ENCODE data around the gene TMEM114. TPM values are rescaled to one million over a fixed set of nuclear protein-coding genes. Genes with fewer than 3 reads are reported as not detected.
A peak's percentile ranks its signal among the peaks of the same experiment; 100 is the strongest.
"Not testable (repeated sequence)": the region's sequence is repeated elsewhere in the genome, so short reads cannot be mapped to it uniquely, and the experiment has no call there.

The TMEM114 gene
- polyA plus RNA-seq, 6 donors from 2014 or later = not detected

DNA sequence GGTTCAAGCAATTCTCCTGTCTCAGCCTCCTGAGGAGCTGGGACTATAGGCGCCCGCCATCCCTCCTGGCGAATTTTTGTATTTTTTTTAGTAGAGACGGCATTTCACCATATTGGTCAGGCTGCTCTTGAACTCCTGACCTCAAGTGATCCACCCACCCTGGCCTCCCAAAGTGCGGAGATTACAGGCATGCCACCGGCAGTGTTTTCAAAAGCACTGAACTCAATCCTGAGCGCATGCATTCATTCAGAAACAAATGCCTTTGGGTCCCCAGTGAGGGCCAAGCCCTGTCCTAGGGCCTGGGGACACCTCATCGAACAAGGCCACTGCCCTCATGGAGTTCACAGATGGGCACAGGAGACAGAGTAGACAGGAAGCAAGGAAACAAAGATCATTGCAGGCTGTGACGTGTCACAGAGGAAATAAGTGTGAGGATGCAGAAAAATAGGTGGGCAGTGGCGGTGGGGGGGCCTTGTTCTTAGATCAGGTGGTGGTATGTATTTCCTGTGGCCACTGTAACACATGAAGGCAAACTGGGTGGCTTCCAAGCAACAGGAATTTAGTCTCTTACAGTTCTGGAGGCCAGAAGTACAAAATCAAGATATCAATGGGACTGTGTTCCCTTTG, 12.5 kb downstream of the TMEM114 start:
- DNase-seq (no peak), ATAC-seq (ENCODE audit: low read depth in 2 of 2) (no peak)
- no peak overlapping the region for H3K4me3 Mint-ChIP-seq
- H3K27ac Mint-ChIP-seq = no peak overlapping the region
- no peaks in the 10 kb centered on the region for H3K36me3 Mint-ChIP-seq
- peaks cover 12 to 14% (median 13%) of the 10 kb centered on the region in 3 donors for H3K4me1 Mint-ChIP-seq
- H3K9me3 Mint-ChIP-seq = peaks cover 0 to 3% (median 0%) of the 10 kb centered on the region in 7 donors
- H3K27me3 Mint-ChIP-seq = peaks cover 30 to 50% (median 50%) of the 10 kb centered on the region in 3 donors

- peaks cover 0 to 1% (median 0%) of the 10 kb centered on the region in 7 donors for H3K9me3 Mint-ChIP-seq
- no peak overlapping the region for H3K4me3 Mint-ChIP-seq
- H3K27me3 Mint-ChIP-seq = peaks cover 30 to 60% (median 57%) of the 10 kb centered on the region in 3 donors
- H3K4me1 Mint-ChIP-seq = peaks cover 0 to 4% (median 0%) of the 10 kb centered on the region in 3 donors
- peak overlapping the region in 1 of 6 donors; percentile 44 for H3K27ac Mint-ChIP-seq
- DNase-seq = no peak
- H3K36me3 Mint-ChIP-seq = no peaks in the 10 kb centered on the region
- ATAC-seq (ENCODE audit: low read depth in 2 of 2) = no peak
Observed at GRCh38 chr16:8576141-8577004, 13.9 kb downstream of the TMEM114 start.

- Mint-ChIP-seq H3K27ac (no peak overlapping the region), H3K4me3 (no peak overlapping the region), H3K27me3 (peaks cover 30 to 60% (median 57%) of the 10 kb centered on the region in 3 donors), H3K4me1 (peaks cover 0 to 4% (median 0%) of the 10 kb centered on the region in 3 donors), H3K36me3 (no peaks in the 10 kb centered on the region), H3K9me3 (peaks cover 0 to 1% (median 0%) of the 10 kb centered on the region in 7 donors)
- ATAC-seq (ENCODE audit: low read depth in 2 of 2) = no peak
- DNase-seq = no peak
Observed at GRCh38 chr16:8575399-8575798, 14.9 kb downstream of the TMEM114 start.

DNA sequence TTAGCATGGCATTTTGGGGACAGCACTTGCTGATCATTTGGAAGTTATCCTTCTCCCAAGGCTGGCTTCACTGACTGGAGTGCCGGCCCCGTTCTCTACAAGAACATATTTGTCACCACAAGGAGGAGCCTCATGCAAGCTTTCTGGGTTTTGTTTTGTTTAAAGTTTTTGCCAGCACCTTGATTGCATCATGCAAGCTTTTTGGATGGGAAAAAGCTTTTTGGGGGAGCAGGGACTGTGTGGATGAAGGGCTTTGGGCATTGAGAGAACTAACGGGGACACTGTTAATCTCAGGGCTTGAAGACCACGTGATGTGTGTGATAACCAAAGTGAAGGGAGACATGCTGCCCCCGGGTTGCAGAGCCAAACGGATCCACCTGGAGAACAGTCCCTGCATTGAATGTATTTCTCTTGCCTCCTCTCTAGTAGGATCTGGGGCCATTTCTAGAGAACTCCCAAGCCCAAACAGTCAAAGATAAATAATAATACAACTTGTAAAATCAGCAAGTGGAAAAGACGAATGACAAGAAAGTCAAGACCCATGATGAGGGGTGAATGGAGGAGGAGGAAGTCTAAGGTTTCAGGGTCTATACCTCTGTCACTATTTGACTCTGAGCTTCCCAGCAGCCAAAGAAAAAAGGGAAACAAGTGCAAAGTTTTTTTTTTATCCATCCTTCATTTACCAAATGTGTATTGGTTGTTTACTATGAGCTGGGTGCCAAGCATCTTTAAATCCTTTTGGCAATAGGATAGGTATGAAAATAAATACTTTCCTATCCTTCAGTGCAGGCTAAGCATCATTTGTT, 17.2 kb downstream of the TMEM114 start:
- peak overlapping the region in 1 of 6 donors; percentile 56 for H3K27ac Mint-ChIP-seq
- peaks cover 0 to 5% (median 2%) of the 10 kb centered on the region in 3 donors for H3K4me1 Mint-ChIP-seq
- no peak overlapping the region for H3K4me3 Mint-ChIP-seq
- no peak for DNase-seq
- H3K36me3 Mint-ChIP-seq = no peaks in the 10 kb centered on the region
- H3K9me3 Mint-ChIP-seq = peaks cover 0 to 1% (median 0%) of the 10 kb centered on the region in 7 donors
- peaks cover 30 to 66% (median 59%) of the 10 kb centered on the region in 3 donors for H3K27me3 Mint-ChIP-seq
- no peak for ATAC-seq (ENCODE audit: low read depth in 2 of 2)

DNA sequence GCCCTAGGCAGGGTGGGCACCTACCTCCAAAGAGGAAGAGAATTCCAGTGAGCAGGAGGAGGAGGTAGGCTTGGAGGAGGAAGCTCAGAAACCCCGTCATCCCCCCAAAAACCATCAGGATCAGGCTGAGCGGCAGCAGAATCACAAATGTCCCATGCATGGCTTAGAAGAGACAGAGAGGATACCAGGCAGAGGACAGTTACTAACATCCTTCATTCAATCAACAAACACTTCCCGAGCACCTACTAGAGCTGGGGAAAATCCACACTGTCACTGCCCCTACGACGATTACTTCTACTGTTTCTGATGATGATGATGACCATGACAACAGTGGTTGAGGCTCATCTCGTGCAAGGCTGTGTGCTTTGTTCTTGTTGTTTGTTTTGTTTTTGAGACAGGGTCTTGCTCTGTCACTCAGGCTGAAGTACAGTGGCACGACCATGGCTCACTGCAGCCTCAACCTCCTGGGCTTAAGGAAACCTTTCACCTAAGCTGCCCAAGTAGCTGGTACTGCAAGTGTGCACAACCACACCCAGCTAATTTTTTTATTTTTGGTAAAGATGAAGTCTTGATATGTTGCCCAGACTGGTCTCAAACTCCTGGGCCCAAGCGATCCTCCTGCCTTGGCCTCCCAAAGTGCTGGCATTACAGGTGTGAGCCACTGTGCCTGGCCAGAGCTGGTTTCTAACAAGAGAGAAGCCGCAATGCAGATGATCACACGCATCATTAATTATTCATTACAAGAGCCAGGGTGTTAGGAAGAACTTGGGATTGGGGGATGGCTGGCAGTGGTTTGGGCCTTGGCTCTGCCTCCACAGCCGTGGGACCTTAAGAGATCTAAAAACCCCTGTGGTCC, 18.0 kb downstream of the TMEM114 start:
- peaks cover 0 to 1% (median 0%) of the 10 kb centered on the region in 7 donors for H3K9me3 Mint-ChIP-seq
- ATAC-seq (ENCODE audit: low read depth in 2 of 2) (no peak), DNase-seq (no peak)
- H3K4me1 Mint-ChIP-seq = peaks cover 6 to 11% (median 8%) of the 10 kb centered on the region in 3 donors
- H3K27me3 Mint-ChIP-seq = peaks cover 31 to 58% (median 52%) of the 10 kb centered on the region in 3 donors
- no peaks in the 10 kb centered on the region for H3K36me3 Mint-ChIP-seq
- H3K4me3 Mint-ChIP-seq = no peak overlapping the region
- H3K27ac Mint-ChIP-seq = peak overlapping the region in 1 of 6 donors; percentile 86

DNA sequence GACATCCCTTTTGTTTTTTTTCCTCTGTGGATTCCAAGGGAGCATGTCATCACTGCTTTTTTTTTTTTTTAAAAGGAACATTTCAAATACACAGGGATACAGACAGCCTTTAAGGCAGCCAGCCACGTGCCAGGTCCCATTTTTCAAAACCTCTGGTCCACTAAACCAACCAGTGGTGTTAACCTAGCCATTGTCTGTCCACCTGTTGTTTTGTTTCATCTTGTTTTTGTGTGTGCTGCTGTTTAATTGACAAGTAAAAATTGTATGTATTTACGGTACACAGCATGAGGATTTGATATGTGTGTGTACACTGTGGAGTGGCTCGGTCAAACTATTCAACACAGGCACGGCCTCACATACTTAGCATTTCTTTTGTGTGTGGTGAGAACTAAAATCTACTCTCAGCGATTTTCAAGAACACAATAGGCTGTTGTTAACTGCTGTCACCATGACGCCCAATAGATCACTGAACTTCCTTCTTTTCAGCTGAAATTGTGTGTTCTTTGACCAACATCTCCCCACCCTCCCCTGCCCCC, 19.2 kb downstream of the TMEM114 start:
- Mint-ChIP-seq H3K9me3 (no peaks in the 10 kb centered on the region), H3K36me3 (no peaks in the 10 kb centered on the region), H3K4me1 (peaks cover 6 to 9% (median 7%) of the 10 kb centered on the region in 3 donors), H3K4me3 (no peak overlapping the region), H3K27ac (peak overlapping the region in 1 of 6 donors; percentile 16), H3K27me3 (peaks cover 23 to 51% (median 45%) of the 10 kb centered on the region in 3 donors)
- ATAC-seq (ENCODE audit: low read depth in 2 of 2) (peak; percentile 22 to 26), DNase-seq (no peak)

DNA sequence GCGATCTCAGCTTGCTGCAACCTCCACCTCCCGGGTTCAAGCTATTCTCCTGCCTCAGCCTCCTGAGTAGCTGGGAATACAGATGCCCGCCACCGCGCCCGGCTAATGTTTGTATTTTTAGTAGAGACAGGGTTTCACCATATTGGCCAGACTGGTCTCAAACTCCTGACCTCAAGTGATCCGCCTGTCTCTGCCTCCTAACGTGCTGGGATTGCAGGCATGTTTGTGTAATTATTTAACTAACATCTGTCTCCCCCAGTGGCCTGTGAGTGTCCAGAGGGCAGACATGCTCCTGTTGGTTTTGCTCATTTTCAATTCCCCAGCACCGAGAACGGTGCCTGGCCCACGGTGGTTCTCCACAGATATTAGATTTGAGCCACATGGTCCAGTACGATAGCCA, 19.9 kb downstream of the TMEM114 start:
- not testable (repeated sequence) for ATAC-seq (ENCODE audit: low read depth in 2 of 2); H3K27ac Mint-ChIP-seq

DNA sequence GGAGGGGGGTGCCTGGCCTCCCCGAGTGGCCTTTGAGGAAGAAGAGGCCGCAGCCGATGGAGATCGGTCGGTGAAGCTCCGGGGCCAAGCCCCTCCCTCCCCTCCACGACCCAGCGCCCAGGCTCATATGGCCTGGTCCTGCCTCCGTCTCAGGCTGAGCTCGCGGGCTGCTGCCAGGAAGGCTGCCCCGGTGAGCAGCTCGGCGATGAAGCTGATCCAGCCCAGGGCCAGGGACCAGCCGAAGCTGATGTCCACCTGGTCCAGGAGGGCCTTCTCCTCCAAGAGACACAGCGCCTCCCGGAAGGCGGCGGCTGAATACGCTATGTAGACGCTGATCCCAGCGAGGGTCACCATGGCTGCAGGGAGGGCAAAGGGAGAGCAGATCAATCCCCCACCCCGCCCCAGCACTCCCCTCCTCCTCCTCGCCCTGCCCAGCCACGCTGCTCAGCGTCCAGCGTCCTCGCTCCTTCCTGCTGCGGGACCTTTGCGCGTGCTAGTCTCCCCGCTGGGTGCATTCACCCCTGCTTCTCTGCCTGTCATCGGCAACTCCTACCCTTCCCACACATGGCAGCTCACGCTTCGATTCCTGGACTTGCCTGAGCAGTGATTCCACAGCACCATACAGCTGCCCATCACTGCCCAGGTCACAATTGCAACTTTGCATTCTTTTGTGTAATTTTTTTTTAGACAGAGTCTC, 20.5 kb downstream of the TMEM114 start:
- peaks cover 13 to 38% (median 33%) of the 10 kb centered on the region in 3 donors for H3K27me3 Mint-ChIP-seq
- ATAC-seq (ENCODE audit: low read depth in 2 of 2) (no peak), DNase-seq (no peak)
- H3K27ac Mint-ChIP-seq = no peak overlapping the region
- H3K4me1 Mint-ChIP-seq = peaks cover 6 to 9% (median 7%) of the 10 kb centered on the region in 3 donors
- no peak overlapping the region for H3K4me3 Mint-ChIP-seq
- H3K9me3 Mint-ChIP-seq = no peaks in the 10 kb centered on the region
- no peaks in the 10 kb centered on the region for H3K36me3 Mint-ChIP-seq

More for the DNA sequence above, 19.9 kb downstream of the TMEM114 start:
- not testable (repeated sequence) for H3K4me3 Mint-ChIP-seq, H3K36me3 Mint-ChIP-seq, H3K4me1 Mint-ChIP-seq, H3K9me3 Mint-ChIP-seq, DNase-seq
- H3K27me3 Mint-ChIP-seq = peaks cover 16 to 43% (median 38%) of the 10 kb centered on the region in 3 donors

DNA sequence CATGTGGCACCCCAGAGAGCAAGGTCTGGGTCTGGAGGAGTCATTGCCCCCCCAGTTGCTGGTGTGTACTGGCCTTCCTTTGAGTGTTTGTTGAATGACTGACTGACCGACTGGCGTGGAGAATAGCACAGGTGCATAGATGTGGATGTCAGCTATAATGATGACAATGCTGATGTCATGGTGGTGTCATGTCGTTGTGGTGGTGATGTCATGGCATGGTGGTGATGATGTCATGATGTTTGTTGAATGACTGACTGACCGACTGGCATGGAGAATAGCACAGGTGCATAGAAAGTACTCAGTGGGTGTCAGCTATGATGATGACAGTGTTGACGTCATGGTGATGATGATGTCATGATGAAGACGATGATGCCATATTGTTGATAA, 22.1 kb downstream of the TMEM114 start:
- no peak for DNase-seq
- Mint-ChIP-seq H3K4me3 (no peak overlapping the region), H3K36me3 (no peaks in the 10 kb centered on the region), H3K9me3 (no peaks in the 10 kb centered on the region), H3K27me3 (peaks cover 8 to 22% (median 18%) of the 10 kb centered on the region in 3 donors), H3K4me1 (peaks cover 6 to 9% (median 7%) of the 10 kb centered on the region in 3 donors), H3K27ac (peak overlapping the region in 3 of 6 donors; percentile 38 to 58 (median 53))
- no peak for ATAC-seq (ENCODE audit: low read depth in 2 of 2)

- H3K27me3 Mint-ChIP-seq = peaks cover 6 to 16% (median 12%) of the 10 kb centered on the region in 3 donors
- H3K9me3 Mint-ChIP-seq = no peaks in the 10 kb centered on the region
- H3K36me3 Mint-ChIP-seq = no peaks in the 10 kb centered on the region
- H3K4me3 Mint-ChIP-seq = peak overlapping the region in 2 of 8 donors; percentile 24 to 37
- DNase-seq (peak; percentile 76), ATAC-seq (ENCODE audit: low read depth in 2 of 2) (peak; percentile 80 to 85)
- H3K4me1 Mint-ChIP-seq = peaks cover 6 to 9% (median 7%) of the 10 kb centered on the region in 3 donors
- H3K27ac Mint-ChIP-seq = peak overlapping the region in 3 of 6 donors; percentile 38 to 58 (median 40)
Observed at GRCh38 chr16:8567355-8568230, 22.7 kb downstream of the TMEM114 start.

GRCh38 chr16:8565498-8565897, 24.8 kb downstream of the TMEM114 start:
- Mint-ChIP-seq H3K9me3 (no peaks in the 10 kb centered on the region), H3K27ac (no peak overlapping the region), H3K27me3 (peaks cover 6 to 8% (median 6%) of the 10 kb centered on the region in 3 donors), H3K4me3 (no peak overlapping the region), H3K4me1 (peaks cover 6 to 9% (median 7%) of the 10 kb centered on the region in 3 donors), H3K36me3 (no peaks in the 10 kb centered on the region)
- ATAC-seq (ENCODE audit: low read depth in 2 of 2) = peak; percentile 25 to 36
- no peak for DNase-seq

Measured in naive B cell (primary cell).